Measurements from ENCODE around the gene SNTA1.
"Not testable (repeated sequence)": the region's sequence is repeated elsewhere in the genome, so short reads cannot be mapped to it uniquely, and the experiment has no call there.

Gene SNTA1

GRCh38 chr20:33389326-33389725 lies 54.2 kb downstream of the SNTA1 start:
- DNase-seq: not testable (repeated sequence)

- no peak for DNase-seq
Observed at GRCh38 chr20:33388268-33388667, 55.3 kb downstream of the SNTA1 start.

GRCh38 chr20:33387177-33387576 lies 56.4 kb downstream of the SNTA1 start:
- DNase-seq: no peak

- no peak for DNase-seq
Observed at GRCh38 chr20:33386673-33387072, 56.9 kb downstream of the SNTA1 start.

GRCh38 chr20:33377366-33377765 lies 66.2 kb downstream of the SNTA1 start:
- no peak for DNase-seq

- DNase-seq: no peak
Observed at GRCh38 chr20:33373735-33374605, 69.6 kb downstream of the SNTA1 start.

GRCh38 chr20:33372993-33373441 lies 70.5 kb downstream of the SNTA1 start:
- no peak for DNase-seq

GRCh38 chr20:33370291-33370690 lies 73.3 kb downstream of the SNTA1 start:
- DNase-seq: no peak

- no peak for DNase-seq
Observed at GRCh38 chr20:33362898-33363297, 80.7 kb downstream of the SNTA1 start.

- DNase-seq: no peak
Observed at GRCh38 chr20:33359399-33360261, 83.9 kb downstream of the SNTA1 start.

Measured in activated CD4-positive, CD25-positive, alpha-beta regulatory T cell (primary cell).